PC-3 (cell line): Measurements from ENCODE around the gene SH3TC1. TPM values are rescaled to one million over a fixed set of nuclear protein-coding genes. Genes with fewer than 3 reads are reported as not detected.

Experiments used
- ATAC-seq: fragments of 200-7000 bp; cut with Tn5 transposase; 2 replicates; pipeline ENCODE4 v1.9.1; 2020; ENCODE audit warnings: mild to moderate bottlenecking, moderate library complexity
- BruUV-seq: library from RNA; stranded (reverse); fragments of 400-500 nt; replicated peaks from 2 replicates; lab custom pipeline; 2021; lab: Mats Ljungman, UMichigan
- CTCF ChIA-PET: fragments of 300-600 bp; sonication (Branson Sonifier 250); formaldehyde crosslinking; loops from one replicate; lab custom pipeline; 2022; ENCODE audit warnings: antibody characterized with exemption; lab: Charles Lee
- POLR2A ChIA-PET: fragments of 300-600 bp; sonication (Branson Sonifier 250); formaldehyde crosslinking; loops from one replicate; lab custom pipeline; 2022; ENCODE audit warnings: antibody characterized with exemption; ENCODE audit not compliant: unreplicated experiment; lab: Charles Lee
- DNase-seq: peaks from one replicate; pipeline ENCODE4 v3.0.0-alpha.2; 2015
- H2AFZ ChIP-seq: fragments of 300-600 bp; sonication (generic); 2 replicates; pipeline ENCODE4 v1.6.0; 2016; ENCODE audit warnings: antibody characterized with exemption, low read length
- H3F3A ChIP-seq: fragments of 300-600 bp; sonication (generic); one replicate; pipeline ENCODE4 v1.6.0; 2017; ENCODE audit warnings: antibody characterized with exemption, low read length, control low read depth, mild to moderate bottlenecking; ENCODE audit not compliant: unreplicated experiment
- H3K27ac ChIP-seq: fragments of 300-600 bp; sonication (generic); 2 replicates; pipeline ENCODE4 v1.5.1; 2016; ENCODE audit warnings: mild to moderate bottlenecking, low read length
- H3K27me3 ChIP-seq: fragments of 300-600 bp; sonication (generic); 2 replicates; pipeline ENCODE4 v1.6.1; 2016; ENCODE audit warnings: low read length, mixed read lengths
- H3K36me3 ChIP-seq: fragments of 300-600 bp; sonication (generic); 2 replicates; pipeline ENCODE4 v1.6.1; 2016; ENCODE audit warnings: low read depth, mixed run types, low read length, mixed read lengths
- H3K4me1 ChIP-seq: fragments of 300-600 bp; sonication (generic); 2 replicates; pipeline ENCODE4 v1.5.1; 2016; ENCODE audit warnings: low read length; ENCODE audit not compliant: insufficient read depth
- H3K4me2 ChIP-seq: fragments of 300-600 bp; sonication (generic); 2 replicates; pipeline ENCODE4 v1.6.0; 2016; ENCODE audit warnings: low read length
- H3K4me3 ChIP-seq: fragments of 300-600 bp; sonication (generic); 2 replicates; pipeline ENCODE4 v1.5.1; 2016; ENCODE audit warnings: mild to moderate bottlenecking, low read length, mixed read lengths
- H3K79me2 ChIP-seq: fragments of 300-600 bp; sonication (generic); 2 replicates; pipeline ENCODE4 v1.6.1; 2017; ENCODE audit warnings: low read length, mixed read lengths
- H3K9ac ChIP-seq: fragments of 300-600 bp; sonication (generic); 2 replicates; pipeline ENCODE4 v1.6.0; 2016; ENCODE audit warnings: mild to moderate bottlenecking, low read length
- H3K9me2 ChIP-seq: fragments of 300-600 bp; sonication (generic); replicated peaks from 2 replicates; pipeline ENCODE4 v1.6.1; 2016; ENCODE audit warnings: mixed run types, low read length, mixed read lengths
- H3K9me3 ChIP-seq: fragments of 300-600 bp; sonication (generic); 2 replicates; pipeline ENCODE4 v1.6.1; 2016; ENCODE audit warnings: low read length, mixed read lengths
- H4K20me1 ChIP-seq: fragments of 300-600 bp; sonication (generic); 2 replicates; pipeline ENCODE4 v1.6.1; 2016; ENCODE audit warnings: low read length, mixed read lengths
- CTCF ChIP-seq: fragments of 300-600 bp; sonication (generic); conservative IDR thresholded peaks from 2 replicates; pipeline ENCODE4 v1.5.1; 2017; ENCODE audit warnings: antibody characterized with exemption, low read depth, mild to moderate bottlenecking, low read length
- EZH2 ChIP-seq: fragments of 300-600 bp; sonication (generic); IDR thresholded peaks from one replicate; pipeline ENCODE4 v1.6.1; 2017; ENCODE audit warnings: antibody characterized with exemption, mild to moderate bottlenecking, low read length; ENCODE audit not compliant: unreplicated experiment
- EZH2phosphoT487 ChIP-seq: fragments of 300-600 bp; sonication (generic); IDR thresholded peaks from 2 replicates; pipeline ENCODE4 v1.6.1; 2018; ENCODE audit warnings: mild to moderate bottlenecking, antibody characterized with exemption, low read length, borderline replicate concordance
- intact Hi-C: fragments of 100-400 bp; cut with micrococcal nuclease; formaldehyde crosslinking; loops from 2 replicates; pipeline ENCODE4 v1.9.0; 2023
- total RNA-seq: library from RNA; depleted of rRNA; stranded (reverse); fragments of >200 nt; gene quantifications from 2 replicates; pipeline ENCODE4 v1.2.3, GENCODE V29; 2014

SH3TC1 gene
- total RNA-seq, 1 experiment from 2014 or later, result 23.1 TPM

GRCh38 chr4:8289151-8289750, 90.2 kb downstream of the SH3TC1 start:
- H3K27ac ChIP-seq, result no peak overlapping the region
- H3K27me3 ChIP-seq, result no peaks in the 10 kb centered on the region
- POLR2A ChIA-PET, result no interaction called here
- no peaks in the 10 kb centered on the region for H3K36me3 ChIP-seq
- intact Hi-C loops, result no loop called here
- ATAC-seq (no peak), DNase-seq (no peak)
- H3K4me1 ChIP-seq, result no peaks in the 10 kb centered on the region
- no peak overlapping the region for H3K9ac ChIP-seq
- H3K4me3 ChIP-seq, result no peak overlapping the region
- H3K79me2 ChIP-seq, result no peaks in the 10 kb centered on the region
- H4K20me1 ChIP-seq, result no peaks in the 10 kb centered on the region
- CTCF ChIA-PET, result no interaction called here
- H3F3A ChIP-seq, result no peaks in the 10 kb centered on the region
- no TSS peak for BruUV-seq
- no peak overlapping the region for H2AFZ ChIP-seq
- H3K4me2 ChIP-seq, result no peak overlapping the region
- TF ChIP-seq EZH2 (no peak), EZH2phosphoT487 (no peak), CTCF (no peak)
- H3K9me2 ChIP-seq, result no peaks in the 10 kb centered on the region
- no peaks in the 10 kb centered on the region for H3K9me3 ChIP-seq

GRCh38 chr4:8289956-8290700, 91.0 kb downstream of the SH3TC1 start:
- DNase-seq (no peak), ATAC-seq (no peak)
- Histone ChIP-seq H3K9ac (no peak overlapping the region), H3K27me3 (no peaks in the 10 kb centered on the region), H3K4me3 (no peak overlapping the region), H3F3A (no peaks in the 10 kb centered on the region), H4K20me1 (no peaks in the 10 kb centered on the region), H3K27ac (no peak overlapping the region), H3K4me1 (no peaks in the 10 kb centered on the region), H3K36me3 (no peaks in the 10 kb centered on the region), H3K9me2 (no peaks in the 10 kb centered on the region), H2AFZ (no peak overlapping the region), H3K9me3 (no peaks in the 10 kb centered on the region), H3K4me2 (no peak overlapping the region), H3K79me2 (no peaks in the 10 kb centered on the region)
- no TSS peak for BruUV-seq
- ChIA-PET POLR2A (no interaction called here), CTCF (no interaction called here)
- no peak for TF ChIP-seq EZH2phosphoT487
- no peak for TF ChIP-seq CTCF
- no peak for TF ChIP-seq EZH2
- intact Hi-C loops, result no loop called here

- no peak for TF ChIP-seq EZH2phosphoT487
- TF ChIP-seq CTCF, result no peak
- TF ChIP-seq EZH2, result no peak
Observed at GRCh38 chr4:8290701-8290970, 91.5 kb downstream of the SH3TC1 start.

More at GRCh38 chr4:8290701-8290970, 91.5 kb downstream of the SH3TC1 start:
- H3K9me3 ChIP-seq, result no peaks in the 10 kb centered on the region
- no TSS peak for BruUV-seq
- H3F3A ChIP-seq, result no peaks in the 10 kb centered on the region
- H3K9me2 ChIP-seq, result no peaks in the 10 kb centered on the region
- no peaks in the 10 kb centered on the region for H3K36me3 ChIP-seq
- H3K27ac ChIP-seq, result no peak overlapping the region
- H3K4me2 ChIP-seq, result no peak overlapping the region
- H2AFZ ChIP-seq, result no peak overlapping the region
- ATAC-seq (no peak), DNase-seq (no peak)
- H3K4me1 ChIP-seq, result no peaks in the 10 kb centered on the region
- POLR2A ChIA-PET, result no interaction called here
- no peaks in the 10 kb centered on the region for H4K20me1 ChIP-seq
- H3K9ac ChIP-seq, result no peak overlapping the region
- CTCF ChIA-PET, result no interaction called here
- intact Hi-C loops, result no loop called here
- no peak overlapping the region for H3K4me3 ChIP-seq
- H3K27me3 ChIP-seq, result no peaks in the 10 kb centered on the region
- H3K79me2 ChIP-seq, result no peaks in the 10 kb centered on the region
